Inferior parietal cortex (tissue), 1 donor: ENCODE data around the gene ZNF135.
A peak's percentile ranks its signal among the peaks of the same experiment; 100 is the strongest.

ENCODE experiments used
- DNase-seq: peaks from one replicate; pipeline ENCODE4 v3.0.0-alpha.2; 2016; ENCODE audit errors: extremely low spot score

Gene ZNF135

GRCh38 chr19:58046856-58047255 lies 12.2 kb upstream of the ZNF135 start:
- no peak for DNase-seq

- no peak for DNase-seq
Observed at GRCh38 chr19:58047672-58048071, 11.4 kb upstream of the ZNF135 start.

DNA sequence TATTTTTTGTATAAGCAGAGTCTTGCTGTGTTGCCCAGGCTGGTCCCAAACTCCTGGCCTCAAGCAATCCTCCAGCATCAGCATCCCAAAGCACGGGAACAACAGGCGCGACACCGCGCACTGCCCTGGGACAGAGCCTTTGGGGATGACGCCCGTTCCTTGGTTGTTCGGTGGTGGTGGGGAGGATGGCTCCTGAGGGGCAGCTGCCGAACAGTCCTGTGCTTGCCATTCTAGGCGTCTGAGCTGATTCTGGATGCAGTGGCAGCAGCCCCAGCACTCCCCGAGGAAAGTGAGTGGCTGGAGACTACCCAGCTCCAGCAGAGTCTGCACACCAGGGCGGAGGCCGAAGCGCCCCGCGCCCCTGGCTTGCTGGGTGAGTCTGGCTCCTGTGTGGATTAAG lies 6.8 kb upstream of the ZNF135 start:
- DNase-seq, result no peak

GRCh38 chr19:58053480-58054156 lies 5.5 kb upstream of the ZNF135 start:
- no peak for DNase-seq

GRCh38 chr19:58054901-58055874 lies 3.9 kb upstream of the ZNF135 start:
- peak; percentile 59 for DNase-seq

- DNase-seq, result no peak
Observed at GRCh38 chr19:58056261-58056660, 2.8 kb upstream of the ZNF135 start.

DNA sequence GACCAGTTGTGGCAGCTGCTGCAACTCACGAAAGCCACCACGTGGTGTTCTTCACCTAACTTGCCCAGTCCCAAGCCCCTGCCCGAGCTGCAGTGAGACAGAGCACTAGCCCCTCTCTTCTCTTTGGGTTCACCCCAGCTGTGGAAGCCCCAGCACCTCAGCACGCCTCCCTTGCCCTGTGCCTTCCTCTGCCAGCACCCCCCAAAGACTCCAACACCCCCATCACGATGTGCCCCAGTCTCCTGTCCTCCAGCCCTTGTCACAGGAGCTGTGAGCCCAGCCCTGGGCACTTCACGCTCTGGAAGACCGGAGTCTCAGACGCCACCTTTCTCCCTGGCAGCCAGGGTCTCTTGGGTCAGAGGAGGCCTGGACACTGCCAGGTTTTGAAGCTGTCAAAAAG lies 2.2 kb upstream of the ZNF135 start:
- no peak for DNase-seq

- DNase-seq, result no peak
Observed at GRCh38 chr19:58058467-58058866, 615 bp upstream of the ZNF135 start.

- no peak for DNase-seq
Observed at GRCh38 chr19:58059671-58060078, 593 bp downstream of the ZNF135 start.

DNA sequence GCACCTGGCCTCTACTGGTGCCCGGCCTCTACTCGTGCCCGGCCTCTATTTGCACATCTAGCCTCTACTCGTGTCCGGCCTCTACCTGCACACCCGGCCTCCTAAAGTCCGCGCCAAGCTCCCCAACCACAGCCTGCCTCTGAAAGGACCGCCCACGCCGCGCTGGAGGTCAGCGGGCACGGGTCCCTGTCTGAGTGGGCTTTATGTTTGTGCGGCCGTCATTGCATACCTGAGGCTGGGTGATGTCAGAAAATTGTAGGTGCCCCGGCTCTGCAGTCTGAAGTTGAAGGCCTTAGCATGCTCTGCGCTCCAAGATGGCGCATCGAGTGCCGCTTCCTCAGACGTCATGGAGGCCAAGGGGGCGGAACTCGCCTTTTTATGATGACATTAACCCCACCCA lies 1.1 kb downstream of the ZNF135 start:
- no peak for DNase-seq

DNA sequence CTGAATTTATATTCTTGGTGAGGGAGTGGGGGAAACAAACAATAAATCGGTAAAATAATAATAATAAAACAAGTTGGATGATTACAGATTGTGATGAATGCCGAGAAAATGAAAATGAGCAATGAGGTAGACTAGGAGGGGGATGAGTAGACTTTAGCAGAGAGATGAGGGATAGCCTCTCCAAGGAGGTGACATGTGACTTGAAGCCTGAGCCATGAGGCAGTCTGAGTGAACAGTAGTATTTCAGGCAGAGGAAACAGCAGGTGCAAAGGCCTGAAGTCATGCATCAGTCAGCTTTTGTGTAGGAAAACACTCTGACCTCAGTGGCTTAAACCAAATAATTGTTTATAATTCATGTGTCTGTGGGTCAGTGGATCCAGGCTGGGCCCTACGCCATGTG lies 4.6 kb downstream of the ZNF135 start:
- DNase-seq, result no peak

GRCh38 chr19:58067240-58067912 lies 8.3 kb downstream of the ZNF135 start:
- DNase-seq, result no peak

GRCh38 chr19:58079792-58080191 lies 20.7 kb downstream of the ZNF135 start:
- DNase-seq, result no peak

DNA sequence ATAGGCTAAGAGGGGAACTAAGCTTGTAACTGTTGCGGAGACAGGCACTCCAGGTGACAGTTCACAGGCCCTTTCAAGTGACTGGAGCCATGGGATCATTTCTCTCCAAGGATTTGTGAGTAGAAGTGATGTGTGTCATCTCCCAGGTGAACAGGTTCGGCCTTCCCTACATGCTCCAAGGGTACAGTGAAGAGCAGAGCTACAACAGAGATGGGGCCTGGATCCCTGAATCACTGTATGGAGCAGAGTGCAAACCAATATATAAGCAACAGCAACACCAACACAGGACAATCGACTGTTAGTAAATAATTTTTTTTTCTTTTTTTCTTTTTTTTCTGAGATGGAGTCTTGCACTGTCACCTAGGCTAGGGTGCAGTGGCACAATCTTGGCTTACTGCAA lies 23.9 kb downstream of the ZNF135 start:
- no peak for DNase-seq

GRCh38 chr19:58084596-58085347 lies 25.7 kb downstream of the ZNF135 start:
- DNase-seq, result no peak

DNA sequence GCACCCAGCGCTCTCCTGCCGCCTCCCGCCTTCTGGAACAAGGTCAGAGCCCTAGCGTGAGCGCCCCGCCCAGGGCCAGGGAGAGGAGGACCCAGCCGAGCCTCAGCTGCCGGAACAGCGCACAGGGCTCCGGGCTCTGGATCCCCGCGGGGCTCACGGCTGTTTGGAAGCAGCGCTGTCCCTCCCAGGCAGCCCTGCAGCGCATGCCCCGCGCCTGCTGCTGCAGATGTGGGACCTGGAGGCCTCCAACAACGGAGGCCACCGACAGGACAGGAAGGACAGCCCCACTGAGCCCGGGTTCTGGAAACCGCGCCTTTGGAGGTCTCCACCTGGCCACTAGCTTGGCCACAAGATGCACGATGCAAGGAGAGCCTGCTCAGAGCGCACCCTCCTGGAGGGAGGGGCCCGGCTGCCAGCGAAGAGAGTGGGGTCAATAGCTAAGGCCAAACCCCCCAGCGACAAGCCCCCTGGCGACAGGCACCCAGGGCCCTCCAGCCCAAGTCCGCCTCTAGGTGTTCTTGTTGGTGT lies 26.3 kb downstream of the ZNF135 start:
- DNase-seq, result no peak

GRCh38 chr19:58086825-58087710 lies 28.0 kb downstream of the ZNF135 start:
- no peak for DNase-seq

- DNase-seq, result no peak
Observed at GRCh38 chr19:58088521-58089052, 29.5 kb downstream of the ZNF135 start.

- DNase-seq, result no peak
Observed at GRCh38 chr19:58089846-58090245, 30.8 kb downstream of the ZNF135 start.
